Astrocyte (in vitro differentiated cells and primary cell): ENCODE data around the gene TMEM45A.

Source experiments
- EZH2 ChIP-seq: IDR thresholded peaks from 2 replicates; pipeline ENCODE4 v1.6.1; 2012; ENCODE audit warnings: mild to moderate bottlenecking, low read length, inconsistent platforms; ENCODE audit not compliant: insufficient read depth
- TF ChIP-seq, protein P1 (sequence below): IDR thresholded peaks from 2 replicates; pipeline ENCODE4 v1.5.1; 2011; ENCODE audit warnings: low read depth, mild to moderate bottlenecking, inconsistent platforms, low read length, moderate library complexity; ENCODE audit not compliant: insufficient read depth

DNA sequence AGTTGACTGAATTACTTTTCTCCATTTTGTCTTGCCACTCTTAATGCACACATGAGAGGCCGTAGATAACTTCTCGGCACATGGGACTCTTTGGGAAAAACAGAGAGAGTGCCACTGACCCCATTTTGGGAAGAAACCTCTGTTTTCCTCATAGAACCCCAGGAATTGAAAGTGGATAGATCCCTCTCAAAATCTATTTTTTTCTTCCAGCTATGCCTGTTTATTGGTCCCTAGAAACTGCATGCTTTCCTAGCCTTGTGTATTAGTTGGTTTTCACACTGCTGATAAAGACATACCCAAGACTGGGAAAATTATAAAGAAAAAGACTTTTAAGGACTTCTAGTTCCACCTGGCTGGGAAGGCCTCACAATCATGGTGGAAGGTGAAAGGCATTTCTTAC lies 23.7 kb upstream of the TMEM45A start:
- TF ChIP-seq, protein P1, sequence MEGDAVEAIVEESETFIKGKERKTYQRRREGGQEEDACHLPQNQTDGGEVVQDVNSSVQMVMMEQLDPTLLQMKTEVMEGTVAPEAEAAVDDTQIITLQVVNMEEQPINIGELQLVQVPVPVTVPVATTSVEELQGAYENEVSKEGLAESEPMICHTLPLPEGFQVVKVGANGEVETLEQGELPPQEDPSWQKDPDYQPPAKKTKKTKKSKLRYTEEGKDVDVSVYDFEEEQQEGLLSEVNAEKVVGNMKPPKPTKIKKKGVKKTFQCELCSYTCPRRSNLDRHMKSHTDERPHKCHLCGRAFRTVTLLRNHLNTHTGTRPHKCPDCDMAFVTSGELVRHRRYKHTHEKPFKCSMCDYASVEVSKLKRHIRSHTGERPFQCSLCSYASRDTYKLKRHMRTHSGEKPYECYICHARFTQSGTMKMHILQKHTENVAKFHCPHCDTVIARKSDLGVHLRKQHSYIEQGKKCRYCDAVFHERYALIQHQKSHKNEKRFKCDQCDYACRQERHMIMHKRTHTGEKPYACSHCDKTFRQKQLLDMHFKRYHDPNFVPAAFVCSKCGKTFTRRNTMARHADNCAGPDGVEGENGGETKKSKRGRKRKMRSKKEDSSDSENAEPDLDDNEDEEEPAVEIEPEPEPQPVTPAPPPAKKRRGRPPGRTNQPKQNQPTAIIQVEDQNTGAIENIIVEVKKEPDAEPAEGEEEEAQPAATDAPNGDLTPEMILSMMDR, result no peak
- TF ChIP-seq EZH2, result no peak
